22Rv1 (cell line): Measurements from ENCODE around the gene ESYT2.

Experiments
- ZFX ChIP-seq: fragments of 450-650 bp; IDR thresholded peaks from 2 replicates; pipeline ENCODE4 v1.6.1; 2017; ENCODE audit warnings: antibody characterized with exemption, borderline replicate concordance
- TF ChIP-seq, protein P1 (sequence below): fragments of 450-650 bp; IDR thresholded peaks from 2 replicates; pipeline ENCODE4 v1.5.1; 2017; ENCODE audit warnings: mild to moderate bottlenecking

DNA sequence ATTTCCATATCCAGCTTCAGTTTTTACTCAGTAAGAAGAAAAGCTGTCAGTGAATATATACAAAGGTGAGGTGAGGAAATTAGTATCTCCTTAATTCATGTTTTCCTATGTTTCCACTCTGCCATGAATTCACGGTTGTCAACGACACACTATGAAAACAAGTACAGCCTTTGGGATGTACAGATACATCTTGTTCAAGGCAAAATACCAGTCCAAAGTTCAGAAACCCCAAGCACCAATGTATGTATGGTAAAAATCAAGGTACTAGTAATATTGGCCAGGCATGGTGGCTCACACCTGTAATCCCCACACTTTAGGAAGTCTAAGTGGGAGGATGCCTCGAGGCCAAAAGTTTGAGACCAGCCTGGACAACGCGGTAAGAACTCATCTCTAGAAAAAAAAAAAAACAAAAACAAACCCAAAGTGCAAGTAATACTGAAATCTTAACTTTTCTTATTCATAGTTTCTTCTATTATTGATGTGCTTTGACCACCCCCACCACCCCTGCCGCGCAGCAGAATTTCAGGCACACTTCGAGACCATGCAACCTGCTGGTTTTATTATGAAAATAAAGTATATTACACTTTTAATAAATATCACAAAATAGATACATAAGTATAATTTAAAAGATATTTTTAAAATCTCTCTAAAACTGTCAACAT lies 3.5 kb downstream of the ESYT2 start:
- TF ChIP-seq, protein P1, sequence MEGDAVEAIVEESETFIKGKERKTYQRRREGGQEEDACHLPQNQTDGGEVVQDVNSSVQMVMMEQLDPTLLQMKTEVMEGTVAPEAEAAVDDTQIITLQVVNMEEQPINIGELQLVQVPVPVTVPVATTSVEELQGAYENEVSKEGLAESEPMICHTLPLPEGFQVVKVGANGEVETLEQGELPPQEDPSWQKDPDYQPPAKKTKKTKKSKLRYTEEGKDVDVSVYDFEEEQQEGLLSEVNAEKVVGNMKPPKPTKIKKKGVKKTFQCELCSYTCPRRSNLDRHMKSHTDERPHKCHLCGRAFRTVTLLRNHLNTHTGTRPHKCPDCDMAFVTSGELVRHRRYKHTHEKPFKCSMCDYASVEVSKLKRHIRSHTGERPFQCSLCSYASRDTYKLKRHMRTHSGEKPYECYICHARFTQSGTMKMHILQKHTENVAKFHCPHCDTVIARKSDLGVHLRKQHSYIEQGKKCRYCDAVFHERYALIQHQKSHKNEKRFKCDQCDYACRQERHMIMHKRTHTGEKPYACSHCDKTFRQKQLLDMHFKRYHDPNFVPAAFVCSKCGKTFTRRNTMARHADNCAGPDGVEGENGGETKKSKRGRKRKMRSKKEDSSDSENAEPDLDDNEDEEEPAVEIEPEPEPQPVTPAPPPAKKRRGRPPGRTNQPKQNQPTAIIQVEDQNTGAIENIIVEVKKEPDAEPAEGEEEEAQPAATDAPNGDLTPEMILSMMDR = no peak
- TF ChIP-seq ZFX = no peak
